NCI-H2227 (cell line): ENCODE data around the gene MSTO1.
"Not testable (repeated sequence)": the region's sequence is repeated elsewhere in the genome, so short reads cannot be mapped to it uniquely, and the experiment has no call there.

Source experiments
- DNase-seq: peaks from one replicate; lab custom pipeline; 2025; ENCODE audit not compliant: unreplicated experiment; lab: John Stamatoyannopoulos, UW

Gene MSTO1

GRCh38 chr1:155609515-155610256 lies at the start of gene MSTO1:
Gene MSTO1 (plus strand): TSS chr1:155610218. CDS start chr1:155610249, 31 bp downstream.
- peak; percentile 97 for DNase-seq

DNA sequence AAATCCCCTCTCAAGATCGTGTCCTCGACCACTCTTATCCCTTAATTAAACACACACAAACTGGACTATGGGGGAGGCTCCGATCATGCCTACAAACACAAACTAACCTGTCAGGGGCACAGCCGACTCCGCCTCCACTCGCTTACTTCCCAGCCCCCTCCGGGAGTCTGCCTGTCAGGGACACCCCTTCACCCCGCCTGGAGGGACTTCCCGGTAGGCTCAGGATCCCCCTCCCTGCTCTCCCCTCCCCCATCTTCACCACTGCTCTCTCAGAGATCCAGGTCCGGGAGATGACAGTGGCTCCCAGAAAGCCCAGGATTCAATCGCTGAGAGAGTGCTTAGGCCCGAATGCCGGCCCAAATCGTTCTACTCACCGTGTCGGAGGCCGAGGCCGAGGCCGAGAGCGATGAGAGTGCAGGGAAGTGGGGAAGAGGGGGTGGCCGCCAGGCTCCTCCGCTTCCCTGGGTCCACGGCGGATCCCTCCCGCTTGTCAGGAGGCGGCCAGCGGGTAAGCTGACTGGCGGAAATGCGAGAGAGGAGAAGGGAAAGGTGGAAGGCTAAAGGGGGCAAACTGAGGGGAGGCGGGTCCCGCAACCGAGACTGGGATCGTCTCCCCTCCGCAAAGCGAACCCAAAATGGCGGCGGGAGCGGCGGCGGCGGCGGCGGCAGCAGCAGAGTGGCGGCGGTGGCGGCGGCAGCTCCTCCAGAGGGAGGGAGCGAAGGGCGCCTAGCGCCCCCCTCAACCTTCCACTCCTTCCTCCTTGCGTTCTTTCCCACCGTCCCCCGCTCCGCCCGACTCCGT lies 48.0 kb upstream of the MSTO1 start:
- peak; percentile 36 for DNase-seq

GRCh38 chr1:155562581-155563376 lies 47.2 kb upstream of the MSTO1 start, which contains the start of gene ASH1L:
Gene ASH1L (minus strand): TSS chr1:155562803. CDS start chr1:155521519, 41,284 bp downstream.
- DNase-seq, result peak; percentile 95

- peak; percentile 46 for DNase-seq
Observed at GRCh38 chr1:155563377-155564022, 46.5 kb upstream of the MSTO1 start.

- no peak for DNase-seq
Observed at GRCh38 chr1:155569988-155570592, 39.9 kb upstream of the MSTO1 start.

DNA sequence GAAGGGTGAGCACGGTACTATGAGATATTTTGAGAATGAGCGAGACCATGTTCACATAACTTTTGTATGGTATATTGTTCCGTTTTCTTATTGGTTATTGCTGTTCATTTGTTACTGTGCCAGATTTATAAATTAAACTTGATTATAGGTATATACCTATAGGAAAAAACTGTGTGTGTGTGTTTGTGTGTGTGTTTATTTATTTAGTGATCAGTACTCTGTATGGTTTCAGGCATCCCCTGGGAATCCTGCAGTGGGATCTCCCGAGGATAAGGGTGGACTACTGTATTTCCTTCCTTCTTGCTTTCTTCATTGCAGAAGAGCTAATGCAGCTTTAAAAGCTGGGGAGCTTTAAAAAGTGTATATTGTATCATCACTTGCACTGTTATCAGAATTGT lies 39.4 kb upstream of the MSTO1 start:
- no peak for DNase-seq

- no peak for DNase-seq
Observed at GRCh38 chr1:155574077-155574476, 35.9 kb upstream of the MSTO1 start.

DNA sequence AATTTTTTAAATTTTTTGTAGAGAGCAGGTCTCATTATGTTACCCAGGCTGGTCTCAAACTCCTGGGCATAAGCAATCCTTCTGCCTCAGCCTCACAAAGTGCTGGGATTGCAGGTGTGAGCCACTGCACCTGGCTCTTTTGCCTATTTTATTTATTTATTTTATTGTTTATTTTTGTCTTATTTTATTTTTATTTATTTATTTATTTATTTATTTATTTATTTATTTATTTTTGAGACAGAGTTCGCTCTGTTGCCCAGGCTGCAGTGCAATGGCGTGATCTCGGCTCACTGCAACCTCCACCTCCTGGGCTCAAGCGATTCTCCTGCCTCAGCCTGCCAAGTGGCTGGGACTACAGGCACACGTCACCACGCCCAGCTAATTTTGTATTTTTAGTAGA lies 34.4 kb upstream of the MSTO1 start:
- not testable (repeated sequence) for DNase-seq

DNA sequence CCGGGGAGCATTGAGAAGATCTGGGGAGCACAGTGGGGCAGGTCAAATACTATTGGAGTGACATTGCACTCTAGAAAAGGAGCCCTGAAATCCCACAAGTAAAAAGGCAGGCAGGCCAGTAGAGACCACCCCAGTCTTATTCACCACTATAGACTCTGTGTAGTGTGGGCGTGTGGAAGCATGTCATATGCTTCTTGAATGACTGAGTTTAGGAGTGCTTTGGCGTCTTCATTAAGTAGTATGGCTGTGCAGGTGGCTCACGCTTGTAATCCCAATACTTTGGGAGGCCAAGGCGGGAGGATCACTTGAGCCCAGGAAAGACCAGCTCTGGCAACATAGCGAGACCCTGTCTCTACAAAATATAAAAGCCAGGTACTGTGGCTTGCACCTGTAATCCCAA lies 26.2 kb upstream of the MSTO1 start:
- DNase-seq, result not testable (repeated sequence)

DNA sequence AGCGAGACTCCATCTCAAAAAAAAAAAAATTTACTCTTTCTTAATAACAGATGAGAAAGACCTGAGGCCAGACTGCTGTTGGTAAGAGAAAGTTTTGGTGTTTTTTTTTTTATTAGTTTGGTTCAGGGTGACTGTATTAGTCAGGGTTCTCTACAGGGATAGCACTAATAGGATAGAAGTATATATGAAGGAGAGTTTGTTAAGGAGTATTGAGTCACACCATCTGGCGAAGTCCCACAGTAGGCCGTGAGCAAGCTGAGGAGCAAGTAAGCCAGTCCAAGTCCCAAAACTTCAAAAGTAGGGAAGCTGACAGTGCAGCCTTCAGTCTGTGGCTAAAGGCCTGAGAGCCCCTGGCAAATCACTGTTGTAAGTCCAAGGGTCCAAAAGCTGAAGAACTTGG lies 20.7 kb upstream of the MSTO1 start:
- DNase-seq, result not testable (repeated sequence)

GRCh38 chr1:155590516-155591247 lies 19.3 kb upstream of the MSTO1 start:
- not testable (repeated sequence) for DNase-seq

DNA sequence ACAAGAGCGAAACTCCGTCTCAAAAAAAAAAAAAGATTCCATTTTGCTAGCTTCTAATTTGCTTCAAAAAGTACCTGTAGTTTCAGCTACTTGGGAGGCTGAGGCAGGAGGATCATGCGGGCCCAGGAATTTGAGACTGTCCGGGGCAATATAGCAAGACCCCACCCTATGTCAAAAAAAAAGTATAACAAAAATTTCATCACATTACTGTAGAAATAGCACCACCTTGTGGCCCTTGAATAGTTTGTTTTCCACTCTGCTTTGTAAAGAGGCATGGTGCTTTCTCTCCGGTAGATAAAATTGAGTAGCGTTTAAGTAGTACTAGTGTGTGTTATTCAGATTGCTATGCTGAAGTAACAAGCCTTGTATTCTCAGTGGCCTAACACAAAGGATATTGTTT lies 18.2 kb upstream of the MSTO1 start:
- DNase-seq, result peak; percentile 83

- peak; percentile 67 for DNase-seq
Observed at GRCh38 chr1:155595877-155596474, 14.0 kb upstream of the MSTO1 start.

GRCh38 chr1:155596864-155597263 lies 13.2 kb upstream of the MSTO1 start:
- DNase-seq, result no peak

DNA sequence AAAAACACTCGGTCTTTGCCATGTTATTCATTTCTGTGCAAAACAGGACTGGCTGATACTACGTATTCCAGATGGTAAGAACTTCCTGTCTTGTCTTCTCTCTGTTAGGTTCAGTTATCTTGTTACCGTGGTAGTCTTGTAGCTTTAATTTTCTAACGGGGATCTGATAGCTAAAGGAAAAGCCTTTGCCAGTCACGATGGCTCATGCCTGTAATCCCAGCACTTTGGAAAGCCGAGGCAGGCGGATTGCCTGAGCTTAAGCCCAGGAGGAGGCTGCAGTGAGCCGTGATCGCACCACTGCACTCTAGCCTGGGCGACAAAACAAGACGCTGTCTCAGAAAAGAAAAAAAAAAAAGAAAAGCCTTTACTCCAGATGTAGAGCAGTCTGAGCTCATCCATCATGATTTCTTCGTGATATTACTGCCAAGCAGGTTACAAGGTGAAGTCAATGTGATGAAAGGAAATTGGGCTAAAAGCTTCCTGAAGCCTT lies 11.1 kb upstream of the MSTO1 start:
- peak; percentile 67 for DNase-seq

- DNase-seq, result not testable (repeated sequence)
Observed at GRCh38 chr1:155599828-155600572, 10.0 kb upstream of the MSTO1 start.

- DNase-seq, result no peak
Observed at GRCh38 chr1:155607708-155608107, 2.3 kb upstream of the MSTO1 start.

DNA sequence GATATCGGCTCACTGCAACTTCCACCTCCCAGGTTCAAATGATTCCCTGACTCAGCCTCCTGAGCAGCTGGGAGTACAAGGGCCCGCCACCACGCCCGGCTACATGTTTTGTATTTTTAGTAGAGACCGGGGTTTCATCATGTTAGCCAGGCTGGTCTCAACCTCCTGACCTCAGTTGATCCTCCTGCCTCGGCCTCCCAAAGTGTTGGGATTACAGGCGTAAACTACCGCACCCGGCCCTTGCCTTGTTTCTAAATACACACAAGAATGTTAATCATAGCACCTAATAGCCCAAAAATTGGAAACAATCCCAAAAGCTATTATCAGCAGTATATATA lies 1.2 kb upstream of the MSTO1 start:
- no peak for DNase-seq

- not testable (repeated sequence) for DNase-seq
Observed at GRCh38 chr1:155610257-155610647, 234 bp downstream of the MSTO1 start.
